GM19239 (cell line): ENCODE data around the gene PPP1R14C.

Source experiments
- DNase-seq: peaks from one replicate; pipeline ENCODE4 v3.0.0; 2011; ENCODE audit warnings: low spot score; ENCODE audit not compliant: insufficient read length
- FAIRE-seq: peaks from 2 replicates; lab custom pipeline; 2011; peaks lifted over from hg19 to GRCh38; lab: Jason Lieb, UNC

The PPP1R14C gene

GRCh38 chr6:150208611-150209352, 65.9 kb downstream of the PPP1R14C start:
- DNase-seq, result no peak
- no peak for FAIRE-seq

- FAIRE-seq, result no peak
- no peak for DNase-seq
Observed at GRCh38 chr6:150209415-150209814, 66.6 kb downstream of the PPP1R14C start.

GRCh38 chr6:150211700-150212511, 69.1 kb downstream of the PPP1R14C start:
- no peak for DNase-seq
- no peak for FAIRE-seq

GRCh38 chr6:150212778-150213177, 69.9 kb downstream of the PPP1R14C start:
- FAIRE-seq, result no peak
- no peak for DNase-seq

- no peak for FAIRE-seq
- no peak for DNase-seq
Observed at GRCh38 chr6:150213301-150213700, 70.5 kb downstream of the PPP1R14C start.

- FAIRE-seq (no peak), DNase-seq (no peak)
Observed at GRCh38 chr6:150214310-150214709, 71.5 kb downstream of the PPP1R14C start.

- DNase-seq (no peak), FAIRE-seq (no peak)
Observed at GRCh38 chr6:150220634-150221551, 78.0 kb downstream of the PPP1R14C start.

- FAIRE-seq (no peak), DNase-seq (no peak)
Observed at GRCh38 chr6:150224820-150225219, 82.0 kb downstream of the PPP1R14C start.

- no peak for DNase-seq
- no peak for FAIRE-seq
Observed at GRCh38 chr6:150227281-150227680, 84.4 kb downstream of the PPP1R14C start.

GRCh38 chr6:150228072-150228733, 85.4 kb downstream of the PPP1R14C start:
- FAIRE-seq (no peak), DNase-seq (no peak)

- FAIRE-seq, result no peak
- no peak for DNase-seq
Observed at GRCh38 chr6:150229436-150230163, 86.8 kb downstream of the PPP1R14C start.

GRCh38 chr6:150230164-150230561, 87.3 kb downstream of the PPP1R14C start:
- no peak for DNase-seq
- FAIRE-seq, result no peak

- FAIRE-seq (no peak), DNase-seq (no peak)
Observed at GRCh38 chr6:150230832-150231524, 88.1 kb downstream of the PPP1R14C start.

GRCh38 chr6:150231525-150231850, 88.6 kb downstream of the PPP1R14C start:
- no peak for DNase-seq
- FAIRE-seq, result no peak

GRCh38 chr6:150233843-150234269, 91.0 kb downstream of the PPP1R14C start:
- DNase-seq (no peak), FAIRE-seq (no peak)

GRCh38 chr6:150235218-150235617, 92.4 kb downstream of the PPP1R14C start:
- FAIRE-seq, result no peak

GRCh38 chr6:150236114-150236513, 93.3 kb downstream of the PPP1R14C start:
- DNase-seq (no peak), FAIRE-seq (no peak)

More at GRCh38 chr6:150235218-150235617, 92.4 kb downstream of the PPP1R14C start:
- DNase-seq, result no peak

GRCh38 chr6:150236544-150236943, 93.7 kb downstream of the PPP1R14C start:
- FAIRE-seq (no peak), DNase-seq (no peak)

- FAIRE-seq (no peak), DNase-seq (no peak)
Observed at GRCh38 chr6:150237626-150238025, 94.8 kb downstream of the PPP1R14C start.
